ENCODE measurements around the gene APBB1.

APBB1 gene

DNA sequence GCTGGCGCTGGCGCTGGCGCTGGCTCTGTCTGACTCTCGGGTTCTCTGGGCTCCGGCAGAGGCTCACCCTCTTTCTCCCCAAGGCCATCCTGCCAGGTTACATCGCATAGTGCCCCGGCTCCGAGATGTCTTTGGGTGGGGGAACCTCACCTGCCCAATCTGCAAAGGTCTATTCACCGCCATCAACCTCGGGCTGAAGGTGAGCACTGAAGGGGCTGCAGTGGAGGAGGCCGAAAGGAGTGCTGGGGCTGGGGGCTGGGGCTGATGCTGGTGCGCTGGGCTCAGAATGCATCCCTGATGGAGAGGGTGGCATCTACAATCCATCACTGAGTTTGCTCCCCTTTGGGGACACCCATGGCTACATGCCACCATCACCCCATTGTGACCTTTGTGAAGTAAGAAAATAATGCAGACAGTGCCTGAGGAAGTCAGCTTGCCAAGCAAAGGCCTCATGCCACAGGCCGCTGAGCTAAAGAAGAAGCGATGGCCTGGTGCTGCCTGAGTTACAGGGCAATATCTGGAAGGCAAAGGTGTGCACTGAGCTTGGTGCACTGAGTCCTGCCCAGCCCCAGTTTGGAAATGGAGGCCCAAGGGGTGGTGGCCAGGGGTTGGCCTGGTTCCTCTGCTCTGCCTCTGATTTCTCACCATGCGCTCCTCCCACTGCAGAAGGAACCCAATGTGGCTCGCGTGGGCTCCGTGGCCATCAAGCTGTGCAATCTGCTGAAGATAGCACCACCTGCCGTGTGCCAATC lies 28.0 kb downstream of the APBB1 start:
- no peak for DNase-seq

DNA sequence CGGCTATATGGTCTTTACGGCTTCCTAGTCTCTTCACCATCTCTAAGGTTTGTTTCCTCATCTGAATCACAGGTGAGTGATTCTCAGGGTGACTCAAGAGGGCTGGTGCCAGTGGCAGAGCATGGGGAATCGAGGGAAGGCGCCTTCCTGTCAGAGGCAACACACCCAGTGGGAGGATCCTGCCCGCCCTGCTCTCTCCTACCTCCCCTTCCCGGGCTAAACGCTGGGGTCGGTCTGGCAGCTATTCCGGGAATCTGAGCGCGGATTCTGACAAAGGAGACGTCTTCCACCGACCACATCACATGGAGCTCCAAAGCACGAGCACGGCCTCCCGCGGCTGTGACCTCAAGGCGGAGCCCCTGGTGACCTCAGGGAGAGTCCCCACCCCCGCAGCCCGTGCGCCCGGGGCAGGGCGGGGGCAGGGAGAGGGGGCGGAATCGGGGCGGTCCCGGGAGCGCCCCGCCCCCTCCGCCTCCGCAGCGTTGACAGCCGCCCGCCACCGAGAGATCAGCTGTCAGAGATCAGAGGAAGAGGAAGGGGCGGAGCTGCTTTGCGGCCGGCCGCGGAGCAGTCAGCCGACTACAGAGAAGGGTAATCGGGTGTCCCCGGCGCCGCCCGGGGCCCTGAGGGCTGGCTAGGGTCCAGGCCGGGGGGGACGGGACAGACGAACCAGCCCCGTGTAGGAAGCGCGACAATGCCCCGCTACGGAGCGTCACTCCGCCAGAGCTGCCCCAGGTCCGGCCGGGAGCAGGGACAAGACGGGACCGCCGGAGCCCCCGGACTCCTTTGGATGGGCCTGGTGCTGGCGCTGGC lies 28.8 kb downstream of the APBB1 start, which contains the start of gene SMPD1:
TSS of gene SMPD1 (plus strand) at position 570 of the 813 bp plus-strand sequence. CDS start at position 695, 125 bp downstream.
- peak; percentile 94 for DNase-seq

DNA sequence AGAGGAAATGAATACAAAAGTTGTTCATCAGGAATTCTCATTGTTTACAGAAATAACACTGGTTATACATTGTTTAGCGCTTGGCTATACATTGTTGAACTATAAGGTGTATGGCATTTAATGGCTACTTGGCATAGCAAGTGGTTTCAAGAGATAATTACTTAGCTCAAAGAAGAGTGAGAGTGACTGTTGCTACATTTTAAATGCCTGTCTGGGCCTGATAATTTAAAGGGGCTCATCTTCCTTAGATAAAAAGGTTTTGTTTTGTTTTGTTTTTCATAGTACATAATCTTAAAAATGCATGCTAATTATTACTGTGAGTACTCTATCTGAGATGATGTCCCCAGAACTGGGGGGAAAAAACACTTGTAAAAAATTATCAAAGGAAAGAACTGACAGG lies 30.1 kb downstream of the APBB1 start:
- DNase-seq: no peak

DNA sequence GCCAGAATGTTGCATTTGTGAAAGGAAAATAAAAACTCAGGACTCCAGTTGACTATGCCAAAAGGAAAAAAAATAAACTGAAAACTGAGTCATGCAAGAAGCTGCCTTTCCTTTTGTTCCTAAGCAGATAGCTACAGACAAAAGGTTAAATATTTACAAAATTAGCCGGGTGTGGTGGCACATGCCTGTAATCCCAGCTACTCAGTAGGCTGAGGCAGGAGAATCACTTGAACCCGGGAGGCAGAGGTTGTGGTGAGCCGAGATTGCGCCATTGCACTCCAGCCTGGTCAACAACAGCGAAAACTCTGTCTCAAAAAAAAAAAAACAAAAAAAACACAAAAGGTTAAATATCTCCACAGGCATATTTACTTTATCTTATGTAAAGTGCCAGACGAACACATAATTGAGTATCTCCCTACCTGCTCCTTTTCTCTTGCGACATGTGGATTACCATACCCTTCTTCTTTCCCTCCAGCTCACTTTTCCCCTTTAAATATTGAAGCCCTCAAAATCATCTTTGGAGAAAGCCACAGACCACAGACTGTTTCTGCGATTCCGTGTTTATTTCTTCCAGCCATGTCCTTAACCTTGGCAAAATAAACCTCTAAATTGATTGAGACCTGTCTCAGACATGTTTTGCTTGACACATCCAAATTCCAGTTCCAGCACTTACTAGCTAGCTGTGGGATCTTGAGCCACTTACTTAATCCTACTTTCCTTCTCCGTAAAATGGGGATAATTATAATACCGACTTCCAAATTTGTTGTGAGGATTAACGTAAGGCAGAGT lies 30.9 kb downstream of the APBB1 start:
- no peak for DNase-seq

DNA sequence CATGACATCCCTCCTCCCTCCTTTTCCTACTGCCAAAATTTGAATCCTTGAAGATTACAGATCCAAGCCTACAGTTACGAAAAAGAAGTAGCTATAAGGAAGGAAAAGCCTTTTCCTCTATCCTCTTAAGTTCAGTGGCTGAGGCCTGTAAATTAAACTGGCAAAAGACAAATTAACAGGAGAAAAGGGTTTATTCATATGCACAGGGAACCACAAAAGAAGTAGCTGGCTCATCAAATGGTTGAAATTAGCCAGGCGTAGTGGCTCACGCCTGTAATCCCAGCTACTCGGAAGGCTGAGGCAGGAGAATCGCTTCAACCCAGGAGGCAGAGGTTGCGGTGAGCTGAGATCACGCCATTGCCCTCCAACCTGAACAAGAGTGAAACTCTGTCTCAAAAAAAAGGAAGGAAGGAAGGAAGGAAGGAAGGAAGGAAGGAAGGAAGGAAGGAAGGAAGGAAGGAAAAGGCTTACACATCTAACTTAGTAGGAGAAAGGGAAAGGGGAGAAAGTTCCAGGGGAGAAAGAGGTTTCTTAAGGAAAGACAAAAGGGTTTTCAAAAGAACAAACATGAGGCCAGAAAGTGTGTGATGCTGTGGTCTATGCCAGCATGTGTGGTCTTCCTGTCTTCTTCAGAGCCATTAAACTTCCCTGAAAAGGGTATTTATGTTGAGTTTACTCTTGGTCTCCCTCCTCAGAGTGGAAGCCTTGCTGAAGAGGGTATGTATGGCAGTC lies 33.7 kb downstream of the APBB1 start:
- no peak for DNase-seq

DNA sequence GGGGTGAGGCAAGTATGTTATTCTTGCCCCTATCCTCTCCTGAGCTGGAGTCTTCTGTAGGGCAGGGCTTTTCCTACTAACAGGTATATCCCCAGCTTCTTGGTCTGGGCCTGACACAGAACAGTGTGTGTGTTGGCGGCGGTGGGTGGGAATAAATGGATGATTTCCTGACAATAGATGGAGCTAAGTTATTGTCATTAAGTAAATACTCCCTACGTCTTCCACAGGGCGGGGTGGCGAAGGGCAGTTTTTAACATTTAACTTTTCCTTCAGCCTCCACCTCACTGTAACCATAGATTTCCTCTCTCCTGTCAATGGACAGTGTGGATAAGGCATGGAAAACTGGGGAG lies 40.3 kb downstream of the APBB1 start:
- DNase-seq: no peak

DNA sequence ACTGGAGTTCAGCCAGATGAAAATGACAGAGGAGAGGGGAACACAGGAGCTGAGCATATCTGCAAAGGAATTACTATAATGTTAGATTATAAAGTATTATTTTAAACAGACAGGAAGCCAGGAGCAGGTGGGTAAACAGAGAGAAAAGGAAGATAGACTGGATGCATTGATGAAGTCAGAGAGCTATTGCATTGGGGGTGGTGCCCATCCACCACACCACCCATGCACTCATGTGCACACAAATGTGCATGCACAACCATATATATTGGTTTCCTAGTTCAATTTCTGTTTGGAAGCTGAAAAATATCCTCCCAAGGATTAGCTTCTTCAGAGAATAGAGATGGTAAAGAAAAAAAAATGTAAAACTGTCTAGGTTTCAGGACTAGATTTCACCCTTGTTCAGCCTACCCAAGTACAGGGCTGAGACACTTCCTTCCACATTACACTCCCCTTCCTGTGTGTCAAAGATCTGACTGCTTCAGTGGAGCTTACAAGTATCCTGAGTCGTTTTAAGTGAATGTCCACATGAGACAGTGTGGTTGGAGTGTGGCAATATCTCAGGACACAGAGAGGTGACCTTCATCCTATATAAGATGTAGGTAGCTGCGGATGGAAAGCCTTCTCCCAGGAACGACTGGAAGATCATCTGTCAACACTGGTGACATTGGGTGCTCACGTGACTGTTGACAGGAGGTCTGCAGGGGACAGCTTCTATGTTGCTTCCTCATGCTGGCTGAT lies 40.8 kb downstream of the APBB1 start:
- DNase-seq: no peak

DNA sequence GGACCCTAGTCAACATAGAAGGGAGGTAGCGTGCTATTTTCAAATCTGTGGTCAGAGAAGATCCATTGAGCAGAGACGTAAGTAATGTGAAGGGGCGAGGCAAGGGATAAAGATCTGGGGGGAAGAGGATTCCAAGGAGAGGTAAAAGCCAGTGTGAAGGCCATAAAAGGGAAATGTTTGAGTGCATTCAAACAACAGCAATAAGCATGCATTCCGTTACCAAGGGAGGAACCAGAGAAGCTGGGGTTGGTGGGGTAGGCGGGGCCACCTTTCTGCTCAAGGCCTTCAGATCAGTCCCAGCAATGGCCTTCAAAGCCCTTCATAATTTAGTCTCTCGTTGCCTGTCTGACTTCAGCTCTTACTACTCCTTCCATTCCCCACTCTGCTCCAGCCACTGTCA lies 47.1 kb downstream of the APBB1 start:
- DNase-seq: no peak

DNA sequence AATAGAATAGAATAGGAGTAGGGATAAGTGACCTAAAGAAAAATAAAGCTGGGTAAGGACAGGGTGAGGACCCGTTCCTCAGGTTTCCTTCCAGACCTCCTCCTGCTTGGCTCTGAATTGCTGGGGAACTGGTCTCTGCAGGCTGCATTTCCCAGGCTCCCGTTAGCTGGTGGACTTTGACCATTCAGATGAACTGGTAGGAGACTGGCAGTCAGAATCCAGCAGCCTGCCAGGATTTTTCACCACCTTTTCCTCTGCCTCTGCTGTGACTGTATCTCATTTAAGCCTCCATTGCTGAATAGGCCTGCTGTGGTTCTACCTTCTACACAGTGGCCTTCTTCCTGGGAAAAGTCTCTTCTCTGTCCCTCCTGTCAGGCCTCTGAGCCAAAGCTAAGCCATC lies 53.2 kb downstream of the APBB1 start:
- DNase-seq: no peak

DNA sequence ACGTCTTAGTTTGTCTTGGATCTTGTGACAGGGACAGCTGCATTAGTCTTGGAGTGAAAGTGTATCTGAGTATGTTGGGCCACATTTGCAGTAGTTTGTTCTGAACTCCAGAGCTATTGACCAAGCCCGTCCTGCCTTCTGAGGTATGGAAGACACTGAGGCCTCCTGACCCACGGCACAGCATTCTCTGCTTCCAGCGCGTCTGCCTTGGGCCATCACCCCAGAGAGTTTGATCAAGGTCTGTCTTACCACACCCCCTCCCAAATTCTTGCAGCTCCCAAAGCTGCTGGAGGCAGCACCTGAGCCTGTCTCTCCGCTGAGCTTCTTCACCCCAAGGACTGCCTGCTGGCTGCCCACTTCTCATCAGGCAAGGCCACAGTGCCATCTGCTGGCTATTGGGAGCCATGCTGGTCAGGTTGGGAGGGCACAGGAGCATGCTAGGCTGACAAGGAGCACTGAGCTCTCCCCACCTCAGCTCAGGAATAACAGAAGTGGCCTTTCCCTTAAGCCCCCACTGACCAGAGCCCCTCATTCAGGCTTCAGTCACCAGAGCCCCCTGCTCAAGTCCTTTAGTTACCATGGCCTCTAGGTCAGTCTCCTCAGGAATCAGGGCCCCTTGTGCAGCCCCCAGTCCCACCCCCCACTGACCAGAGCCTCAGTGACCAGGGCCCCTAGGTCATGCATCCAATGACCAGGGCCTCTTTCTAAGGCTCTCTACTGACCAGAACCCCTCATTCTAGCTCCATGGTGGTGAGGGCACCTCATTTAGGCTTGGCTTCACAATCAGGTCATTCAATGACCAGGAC lies 55.8 kb downstream of the APBB1 start:
- DNase-seq: peak; percentile 49

DNA sequence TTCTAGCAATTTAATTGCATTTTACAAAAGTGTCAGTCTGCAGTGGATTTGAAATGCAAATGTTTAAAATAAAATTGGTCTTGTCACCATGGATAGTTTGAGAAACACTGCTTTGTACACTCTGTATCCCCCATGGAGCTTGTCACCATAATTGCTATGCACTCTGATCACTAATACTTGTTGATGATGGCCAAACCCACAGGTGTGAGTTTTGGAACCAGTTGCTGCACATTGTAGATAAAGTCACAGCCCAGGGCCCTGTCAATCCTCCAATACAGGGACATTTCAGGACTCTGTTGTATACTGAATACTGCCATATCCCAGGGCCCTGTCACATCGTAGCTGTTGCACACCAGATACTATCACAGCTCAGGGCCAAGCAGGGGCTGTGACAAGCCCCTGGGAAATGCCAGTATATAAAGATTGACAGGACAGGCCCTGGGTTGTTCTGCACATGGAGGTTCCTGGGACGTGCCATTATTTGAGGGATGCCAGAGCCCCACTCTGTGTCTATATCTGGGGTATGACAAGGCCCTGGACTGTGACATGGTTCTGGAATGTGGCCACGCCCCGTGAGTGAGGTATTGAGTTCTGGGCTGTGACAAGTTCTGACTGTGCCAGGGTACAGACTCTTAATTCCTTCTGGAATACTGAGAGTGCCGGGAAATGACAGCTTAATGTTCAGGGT lies 56.6 kb downstream of the APBB1 start:
- no peak for DNase-seq

DNA sequence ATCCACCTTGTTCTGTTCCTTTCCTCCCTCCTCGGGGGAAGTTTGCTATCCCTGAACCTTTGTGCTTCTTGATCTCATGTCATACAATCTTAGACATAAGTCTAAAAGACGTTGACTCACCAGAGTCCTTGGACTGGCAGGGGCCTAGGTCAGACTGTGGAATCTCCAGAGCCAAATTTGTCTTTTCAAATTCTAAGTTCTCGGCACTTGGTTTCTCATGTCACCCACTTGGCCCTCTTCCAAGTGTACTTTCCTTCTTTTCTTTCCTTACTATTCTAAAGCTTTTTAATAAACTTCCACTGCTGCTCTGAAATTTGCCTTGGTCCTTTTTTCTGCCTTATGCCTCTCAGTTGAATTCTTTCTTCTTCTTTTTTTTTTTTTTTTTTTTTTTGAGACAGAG lies 58.7 kb downstream of the APBB1 start:
- no peak for DNase-seq

DNA sequence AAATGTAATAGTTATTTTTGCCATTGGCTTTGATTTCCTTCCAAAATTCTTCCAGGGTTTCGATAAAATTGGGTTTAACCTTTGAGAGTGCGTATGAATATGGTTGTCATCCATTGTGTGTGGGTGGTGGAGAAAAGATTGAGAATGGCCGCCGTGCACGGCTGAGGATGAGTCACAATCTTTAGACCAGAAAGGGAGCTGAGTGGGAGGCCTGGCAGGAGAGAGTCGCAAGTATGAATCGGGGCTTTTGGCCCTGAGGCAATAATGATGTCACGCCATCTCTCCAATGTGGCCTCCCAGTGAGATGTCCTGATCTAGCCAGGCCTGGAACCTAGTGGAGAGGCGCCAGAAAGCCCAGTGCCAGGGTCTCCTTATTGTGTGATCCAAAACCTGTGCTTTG lies 61.7 kb downstream of the APBB1 start:
- no peak for DNase-seq

DNA sequence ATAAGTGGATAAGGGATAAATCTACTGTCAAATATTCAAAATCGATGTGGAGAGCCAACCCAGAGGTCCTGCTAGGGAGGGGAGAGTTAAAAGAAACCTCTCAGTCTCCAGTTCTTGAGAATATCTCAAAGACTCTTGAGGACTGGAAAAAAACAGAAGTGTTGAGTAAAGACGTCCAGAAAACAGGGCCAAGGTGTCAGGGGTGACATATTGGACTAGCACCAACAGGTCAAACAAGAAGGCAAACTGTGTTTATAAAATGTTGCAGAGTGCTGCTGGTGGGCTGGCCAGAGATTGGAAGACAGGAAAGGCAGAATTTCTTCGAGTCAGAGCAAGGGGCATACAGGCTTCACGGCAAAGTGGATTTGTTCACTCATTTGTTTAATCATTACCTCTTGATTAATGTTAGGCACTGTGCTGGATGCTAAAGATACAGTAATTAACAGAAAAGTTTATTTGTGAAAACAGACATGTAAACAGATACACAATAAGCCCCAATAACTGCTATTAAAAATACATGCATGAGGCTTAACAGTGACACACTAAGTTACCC lies 62.3 kb downstream of the APBB1 start:
- no peak for DNase-seq

DNA sequence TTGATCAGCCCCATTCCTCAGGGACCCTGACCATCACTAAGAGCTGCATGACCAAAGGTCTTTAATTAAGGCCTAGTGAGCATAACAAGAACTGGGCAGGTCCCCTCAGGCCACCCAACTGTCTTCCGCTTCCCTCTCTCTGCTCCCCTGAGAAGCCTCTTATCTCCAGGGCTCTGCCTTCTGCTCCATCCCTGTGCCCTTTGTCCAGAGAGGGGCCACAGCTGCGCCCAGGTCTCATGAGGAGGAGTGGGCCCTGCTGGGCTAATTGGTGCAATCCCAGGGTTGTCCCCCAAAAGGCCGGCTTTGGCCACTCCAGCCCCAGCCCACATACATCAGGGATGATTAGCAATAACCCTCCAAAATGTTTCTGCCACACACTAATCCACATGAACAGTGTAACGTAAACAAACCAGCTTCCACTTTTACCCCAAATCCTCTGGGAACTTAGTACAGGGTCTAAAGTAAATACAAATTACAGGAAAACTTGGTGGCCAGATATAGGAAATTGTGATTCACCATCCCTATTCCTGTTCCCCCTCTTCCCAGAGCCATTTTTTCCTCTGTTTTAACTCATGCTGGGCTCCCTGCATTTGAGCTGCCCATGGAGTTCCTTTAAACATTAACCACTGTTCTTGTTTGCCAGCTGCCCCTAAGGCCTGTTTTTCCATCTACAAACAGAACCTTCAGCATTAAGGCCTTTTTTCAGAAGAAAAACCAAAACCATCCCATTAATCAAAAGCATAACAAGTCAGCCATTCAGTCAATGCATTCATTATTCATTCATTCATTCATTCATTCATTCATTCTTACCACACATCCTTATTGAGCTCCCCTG lies 64.0 kb downstream of the APBB1 start:
- DNase-seq: no peak

DNA sequence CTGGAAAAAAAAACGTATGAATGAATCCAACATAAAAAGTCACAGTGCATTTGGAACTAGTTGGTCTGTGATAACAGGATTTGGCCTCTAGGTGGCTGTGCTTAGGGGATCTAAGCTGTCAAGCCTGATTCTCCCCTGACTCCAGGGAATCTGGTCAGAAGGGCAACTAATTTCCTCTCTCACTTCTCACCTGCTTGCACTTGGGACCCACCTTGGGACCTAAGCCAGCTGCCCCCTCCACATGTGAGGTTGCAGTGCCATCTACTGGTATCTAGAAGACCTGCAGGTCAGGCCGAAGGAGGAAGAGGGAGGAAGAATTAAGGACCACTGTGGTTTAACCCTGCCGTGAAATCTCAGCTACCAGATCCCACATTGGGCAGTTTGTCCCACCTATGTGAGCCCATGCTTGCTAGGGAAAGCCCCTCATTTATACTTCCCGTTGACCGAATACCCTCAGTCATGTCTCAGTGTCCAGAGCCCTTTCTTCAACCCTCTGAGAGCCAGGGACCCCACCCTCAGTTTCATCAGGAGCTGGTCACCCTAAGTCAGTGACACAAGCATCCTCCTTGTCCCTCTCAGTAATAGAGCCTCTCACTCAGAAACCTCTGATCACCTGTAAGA lies 65.4 kb downstream of the APBB1 start:
- DNase-seq: peak; percentile 45

DNA sequence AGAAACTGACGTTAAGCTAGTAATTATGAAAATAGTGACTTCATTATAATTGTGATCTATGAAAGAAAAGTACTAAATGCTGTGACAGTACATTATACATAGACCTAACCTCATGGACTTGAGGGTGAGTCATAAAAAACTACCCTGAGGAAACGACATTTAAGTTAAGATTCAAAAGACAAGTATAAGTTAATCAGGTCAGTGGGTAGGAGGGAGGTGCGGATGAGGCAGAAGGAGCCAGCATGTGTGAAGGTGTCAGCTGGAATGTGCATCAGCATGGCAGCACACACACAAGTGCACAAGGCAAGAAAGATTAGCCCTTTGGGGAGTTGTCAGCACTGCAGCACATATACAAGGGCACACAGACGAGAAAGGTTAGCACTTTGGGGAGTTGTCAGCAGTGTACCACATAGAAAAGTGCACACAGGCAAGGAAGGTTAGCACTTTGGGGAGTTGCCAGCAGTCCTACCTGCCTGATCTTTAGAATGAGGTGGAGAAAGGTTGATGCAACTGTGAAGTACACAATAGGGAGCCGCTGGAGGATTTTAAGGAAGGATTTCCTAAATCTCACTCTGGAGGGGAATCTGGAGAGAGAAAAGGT lies 67.0 kb downstream of the APBB1 start:
- DNase-seq: no peak

DNA sequence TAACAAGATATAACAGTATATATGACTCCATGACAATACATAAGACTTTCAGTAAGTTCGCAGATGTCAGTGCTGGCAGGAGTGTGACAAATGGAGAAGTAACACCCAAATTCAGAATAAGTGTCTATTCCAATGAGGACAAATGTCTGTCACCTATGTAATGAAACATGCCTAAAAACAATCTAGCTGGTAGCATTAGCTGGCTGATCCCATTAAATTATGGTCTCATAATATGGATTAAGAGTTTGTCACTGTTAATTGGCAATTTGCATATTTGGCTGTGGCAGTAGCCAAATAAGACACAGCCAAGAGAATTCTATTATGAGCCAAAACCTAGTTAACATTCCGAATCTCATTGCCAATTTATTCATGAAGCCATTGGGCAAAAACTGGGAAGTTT lies 68.4 kb downstream of the APBB1 start:
- DNase-seq: no peak

Measured in activated T-cell treated with anti-CD3 and anti-CD28 coated beads for 4 hours (primary cell).